Myocyte (in vitro differentiated cells): ENCODE results near the gene MIER2. TPM values are rescaled to one million over a fixed set of nuclear protein-coding genes. Genes with fewer than 3 reads are reported as not detected.
"Not testable (repeated sequence)": the region's sequence is repeated elsewhere in the genome, so short reads cannot be mapped to it uniquely, and the experiment has no call there.

Experiments
- DNase-seq: peaks from one replicate; pipeline ENCODE4 v3.0.0-alpha.2; 2012; ENCODE audit warnings: low read depth
- total RNA-seq: library from RNA; depleted of rRNA; stranded (reverse); fragments of >200 nt; gene quantifications from 2 replicates; pipeline ENCODE4 v1.2.3, GENCODE V29; 2014

The MIER2 gene
- total RNA-seq, 1 donor from 2014 or later, result 16.0 TPM

- no peak for DNase-seq
Measured at GRCh38 chr19:262125-262524, 82.5 kb downstream of the MIER2 start.

DNA sequence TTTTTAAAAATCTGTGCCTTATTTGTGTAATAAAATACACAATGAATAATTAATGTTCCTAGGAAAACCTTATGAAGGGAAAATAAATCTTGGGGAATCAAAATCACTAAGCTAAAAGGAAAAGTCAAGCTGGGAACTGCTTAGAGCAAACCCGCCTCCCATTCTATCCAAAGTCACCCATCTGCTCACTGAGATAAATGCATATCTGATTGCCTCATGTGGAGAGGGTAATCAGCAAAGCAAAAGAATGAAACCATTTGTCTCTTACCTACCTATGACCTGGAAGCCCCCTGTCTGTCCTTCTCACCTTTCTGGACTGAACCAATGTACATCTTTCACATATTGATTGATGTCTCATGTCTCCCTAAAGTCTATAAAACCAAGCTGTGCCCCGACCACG lies 87.8 kb downstream of the MIER2 start:
- DNase-seq, result not testable (repeated sequence)

Other genes with a start within 250 kb of the MIER2 start
- not detected in 2 replicates for gene OR4F17, start 237.7 kb downstream of the MIER2 start, total RNA-seq
- 0.05 TPM in 1 of 2 replicates, not detected in the other for gene PLPP2, start 53.4 kb downstream of the MIER2 start, total RNA-seq
- gene C2CD4C, start 64.4 kb upstream of the MIER2 start, total RNA-seq, result 0.11 and 0.16 TPM in 2 replicates
- 4.4 and 7.9 TPM in 2 replicates for gene SHC2, start 116.2 kb upstream of the MIER2 start, total RNA-seq
- gene MADCAM1, start 151.7 kb upstream of the MIER2 start, total RNA-seq, result 0.29 and 0.52 TPM in 2 replicates
- gene TPGS1, start 162.7 kb upstream of the MIER2 start, total RNA-seq, result 64.5 and 75.2 TPM in 2 replicates
- gene CDC34, start 187.0 kb upstream of the MIER2 start, total RNA-seq, result 103 and 139 TPM in 2 replicates
- gene GZMM, start 199.3 kb upstream of the MIER2 start, total RNA-seq, result not detected in 2 replicates
- 519 and 528 TPM in 2 replicates for gene BSG, start 227.8 kb upstream of the MIER2 start, total RNA-seq
- 2.9 and 3.5 TPM in 2 replicates for gene HCN2, start 245.1 kb upstream of the MIER2 start, total RNA-seq